SK-N-DZ (cell line): Measurements from ENCODE around the gene S100A10.

Source experiments
- DNase-seq: peaks from one replicate; pipeline ENCODE4 v3.0.0-alpha.2; 2015; ENCODE audit warnings: low spot score

S100A10 gene

GRCh38 chr1:151935894-151936602 is 57.6 kb downstream of the S100A10 start:
- no peak for DNase-seq

GRCh38 chr1:151935154-151935553 is 58.5 kb downstream of the S100A10 start:
- DNase-seq: no peak

- peak; percentile 67 for DNase-seq
Measured at GRCh38 chr1:151934048-151934493, 59.6 kb downstream of the S100A10 start.
